Endothelial cell of umbilical vein (primary cell): Measurements from ENCODE around the gene TMEM255A.

Experiments used
- CTCF ChIP-seq, 2 donors: IDR thresholded peaks; 1 replicate in 1 of 2; 2 replicates in 1 of 2; pipeline ENCODE4 v1.5.1; 2011; ENCODE audit warnings: low read length in 2 of 2, mild to moderate bottlenecking in 2 of 2, moderate library complexity in 2 of 2, control low read depth in 1 of 2, inconsistent platforms in 1 of 2, low read depth in 1 of 2; ENCODE audit not compliant: insufficient read depth in 1 of 2; ENCODE audit errors: extremely low read depth in 1 of 2
- EZH2 ChIP-seq: IDR thresholded peaks from 2 replicates; pipeline ENCODE4 v1.6.1; 2012; ENCODE audit warnings: borderline replicate concordance, low read depth, mild to moderate bottlenecking, moderate library complexity, low read length, inconsistent platforms; ENCODE audit not compliant: severe bottlenecking
- FOS ChIP-seq: IDR thresholded peaks from 2 replicates; pipeline ENCODE4 v1.6.1; 2011; ENCODE audit warnings: mild to moderate bottlenecking, low read length, moderate library complexity, borderline replicate concordance; ENCODE audit not compliant: insufficient read depth
- GATA2 ChIP-seq: IDR thresholded peaks from 2 replicates; pipeline ENCODE4 v1.7.0; 2011; ENCODE audit warnings: low read depth, mild to moderate bottlenecking, moderate library complexity, mixed read lengths, low read length; ENCODE audit not compliant: insufficient read length, insufficient read depth
- JUN ChIP-seq: IDR thresholded peaks from 2 replicates; pipeline ENCODE4 v1.6.1; 2011; ENCODE audit warnings: borderline replicate concordance, low read depth; ENCODE audit not compliant: insufficient read length, insufficient read depth
- MAX ChIP-seq: IDR thresholded peaks from 2 replicates; pipeline ENCODE4 v1.6.1; 2011; ENCODE audit not compliant: insufficient read depth, insufficient read length
- MYC ChIP-seq: IDR thresholded peaks from one replicate; pipeline ENCODE4 v1.6.1; 2011; ENCODE audit warnings: mild to moderate bottlenecking, low read depth, low read length
- POLR2A ChIP-seq: IDR thresholded peaks from 2 replicates; pipeline ENCODE4 v1.6.1; 2012; ENCODE audit warnings: low read depth, mild to moderate bottlenecking, control low read depth, low read length
- POLR2AphosphoS5 ChIP-seq: IDR thresholded peaks from 2 replicates; pipeline ENCODE4 v1.6.1; 2012; ENCODE audit warnings: low read depth, mild to moderate bottlenecking, control low read depth, low read length, moderate library complexity; ENCODE audit not compliant: insufficient read depth

- TF ChIP-seq POLR2A = no peak
- no peak for TF ChIP-seq CTCF (IDR thresholded peaks at IDR 0.05; ENCODE audit: extremely low read depth in 1 of 2, insufficient read depth in 1 of 2, low read depth in 1 of 2, low read length in 2 of 2)
- TF ChIP-seq EZH2 = no peak
- TF ChIP-seq POLR2AphosphoS5 = no peak
- TF ChIP-seq MYC = no peak
- no peak for TF ChIP-seq GATA2
- TF ChIP-seq MAX = no peak
- no peak for TF ChIP-seq JUN
- no peak for TF ChIP-seq FOS
These were observed 9.8 kb downstream of the TMEM255A start for GRCh38 chrX:120301497-120301896.
